ENCODE measurements around the gene VSTM2L.

VSTM2L gene

GRCh38 chr20:37931153-37931922, 28.4 kb downstream of the VSTM2L start:
- Histone ChIP-seq H3K4me1 (ENCODE audit: insufficient read depth, low read length, severe bottlenecking) (no peaks in the 10 kb centered on the region), H3K9me3 (ENCODE audit: low read length) (no peaks in the 10 kb centered on the region), H3F3A (ENCODE audit: insufficient read depth, low read length) (no peaks in the 10 kb centered on the region), H3K79me2 (ENCODE audit: insufficient read depth, low read length) (no peaks in the 10 kb centered on the region), H3K36me3 (ENCODE audit: insufficient read depth, low read length) (no peaks in the 10 kb centered on the region), H3K9ac (ENCODE audit: low read length) (no peak overlapping the region), H3K4me3 (ENCODE audit: low read depth, low read length, poor library complexity, severe bottlenecking) (no peak overlapping the region), H3K27me3 (ENCODE audit: insufficient read depth, low read length) (0 out of 2 replicates have a peak, but pooled peaks cover 6% of the 10 kb centered on the region), H3K4me2 (ENCODE audit: low read length) (no peak overlapping the region), H2AFZ (ENCODE audit: low read length) (no peak overlapping the region), H4K20me1 (ENCODE audit: insufficient read depth, low read length) (no peaks in the 10 kb centered on the region), H3K9me2 (ENCODE audit: low read depth, low read length) (no peaks in the 10 kb centered on the region), H3K27ac (ENCODE audit: low read depth, low read length, poor library complexity, severe bottlenecking) (no peak overlapping the region)
- TF ChIP-seq CTCF (IDR thresholded peaks at IDR 0.05; ENCODE audit: low read length) (no peak), EZH2 (IDR thresholded peaks at IDR 0.05; ENCODE audit: borderline replicate concordance, low read length) (no peak)

- no peaks in the 10 kb centered on the region for H3K36me3 ChIP-seq (ENCODE audit: insufficient read depth, low read length)
- no peaks in the 10 kb centered on the region for H3K4me1 ChIP-seq (ENCODE audit: insufficient read depth, low read length, severe bottlenecking)
- no peaks in the 10 kb centered on the region for H3K9me2 ChIP-seq (ENCODE audit: low read depth, low read length)
- H3F3A ChIP-seq (ENCODE audit: insufficient read depth, low read length) = no peaks in the 10 kb centered on the region
- H3K27me3 ChIP-seq (ENCODE audit: insufficient read depth, low read length) = 0 out of 2 replicates have a peak, but pooled peaks cover 6% of the 10 kb centered on the region
- no peak overlapping the region for H2AFZ ChIP-seq (ENCODE audit: low read length)
- no peak overlapping the region for H3K27ac ChIP-seq (ENCODE audit: low read depth, low read length, poor library complexity, severe bottlenecking)
- H3K4me2 ChIP-seq (ENCODE audit: low read length) = no peak overlapping the region
- no peaks in the 10 kb centered on the region for H4K20me1 ChIP-seq (ENCODE audit: insufficient read depth, low read length)
- TF ChIP-seq CTCF (IDR thresholded peaks at IDR 0.05; ENCODE audit: low read length) (no peak), EZH2 (IDR thresholded peaks at IDR 0.05; ENCODE audit: borderline replicate concordance, low read length) (no peak)
- no peak overlapping the region for H3K9ac ChIP-seq (ENCODE audit: low read length)
- no peak overlapping the region for H3K4me3 ChIP-seq (ENCODE audit: low read depth, low read length, poor library complexity, severe bottlenecking)
- no peaks in the 10 kb centered on the region for H3K79me2 ChIP-seq (ENCODE audit: insufficient read depth, low read length)
- no peaks in the 10 kb centered on the region for H3K9me3 ChIP-seq (ENCODE audit: low read length)
These were observed 29.1 kb downstream of the VSTM2L start for GRCh38 chr20:37932074-37932473.

GRCh38 chr20:37932919-37933318, 30.0 kb downstream of the VSTM2L start:
- H2AFZ ChIP-seq (ENCODE audit: low read length) = no peak overlapping the region
- no peak overlapping the region for H3K27ac ChIP-seq (ENCODE audit: low read depth, low read length, poor library complexity, severe bottlenecking)
- H3K36me3 ChIP-seq (ENCODE audit: insufficient read depth, low read length) = no peaks in the 10 kb centered on the region
- H3K4me1 ChIP-seq (ENCODE audit: insufficient read depth, low read length, severe bottlenecking) = no peaks in the 10 kb centered on the region
- H3K9me3 ChIP-seq (ENCODE audit: low read length) = no peaks in the 10 kb centered on the region
- no peak overlapping the region for H3K4me2 ChIP-seq (ENCODE audit: low read length)
- H3K27me3 ChIP-seq (ENCODE audit: insufficient read depth, low read length) = 0 out of 2 replicates have a peak, but pooled peaks cover 6% of the 10 kb centered on the region
- H3F3A ChIP-seq (ENCODE audit: insufficient read depth, low read length) = no peaks in the 10 kb centered on the region
- no peaks in the 10 kb centered on the region for H3K79me2 ChIP-seq (ENCODE audit: insufficient read depth, low read length)
- TF ChIP-seq EZH2 (IDR thresholded peaks at IDR 0.05; ENCODE audit: borderline replicate concordance, low read length) = no peak
- TF ChIP-seq CTCF (IDR thresholded peaks at IDR 0.05; ENCODE audit: low read length) = no peak
- no peaks in the 10 kb centered on the region for H3K9me2 ChIP-seq (ENCODE audit: low read depth, low read length)
- no peaks in the 10 kb centered on the region for H4K20me1 ChIP-seq (ENCODE audit: insufficient read depth, low read length)
- H3K9ac ChIP-seq (ENCODE audit: low read length) = no peak overlapping the region
- H3K4me3 ChIP-seq (ENCODE audit: low read depth, low read length, poor library complexity, severe bottlenecking) = no peak overlapping the region

Data from OCI-LY1 (cell line).